Measurements from ENCODE around the gene ABCF1.

- TF ChIP-seq TAF1 (IDR thresholded peaks at IDR 0.05; ENCODE audit: borderline replicate concordance, low read depth, low read length) (no peak), POLR2A (IDR thresholded peaks at IDR 0.05; ENCODE audit: low read depth, low read length) (no peak)
Observed at GRCh38 chr6:30641048-30641447, 69.8 kb downstream of the ABCF1 start.
